NCI-H1930 (cell line): ENCODE data around the gene RIPK3.

ENCODE experiments used
- DNase-seq, 2 experiments: peaks; one replicate each; lab custom pipeline; 2025; lab: John Stamatoyannopoulos, UW

RIPK3 gene

GRCh38 chr14:24300326-24300980 lies 39.3 kb downstream of the RIPK3 start:
- DNase-seq: no peak

GRCh38 chr14:24299255-24300191 lies 40.3 kb downstream of the RIPK3 start, which contains the start of the genes DHRS1 and NOP9:
Gene DHRS1, minus strand, starts transcription at chr14:24299780. Its CDS starts 674 bp downstream, at chr14:24299106.
Gene NOP9, plus strand, starts transcription at chr14:24299850. Its CDS starts 105 bp downstream, at chr14:24299955.
- DNase-seq: peak; percentile 62 to 82

GRCh38 chr14:24298892-24299254 lies 40.9 kb downstream of the RIPK3 start:
- no peak for DNase-seq

- DNase-seq: peak in 1 of 2 experiments; percentile 17
These were observed 42.4 kb downstream of the RIPK3 start for GRCh38 chr14:24297190-24297964.

- peak; percentile 18 to 29 for DNase-seq
These were observed 43.2 kb downstream of the RIPK3 start for GRCh38 chr14:24296341-24297157.

GRCh38 chr14:24293525-24293924 lies 46.3 kb downstream of the RIPK3 start:
- DNase-seq: no peak

GRCh38 chr14:24292118-24292807 lies 47.5 kb downstream of the RIPK3 start:
- no peak for DNase-seq

- no peak for DNase-seq
These were observed 48.2 kb downstream of the RIPK3 start for GRCh38 chr14:24291446-24292117.

GRCh38 chr14:24290746-24291145 lies 49.0 kb downstream of the RIPK3 start:
- no peak for DNase-seq

- DNase-seq: no peak
These were observed 50.0 kb downstream of the RIPK3 start for GRCh38 chr14:24289649-24290280.

GRCh38 chr14:24286996-24287395 lies 52.8 kb downstream of the RIPK3 start:
- DNase-seq: no peak
